Activated T-cell treated with anti-CD3 and anti-CD28 coated beads, Interleukin-2, amount 50 U/mL, for 24 hours (primary cell): Measurements from ENCODE around the gene TEF.
A peak's percentile ranks its signal among the peaks of the same experiment; 100 is the strongest.
"Not testable (repeated sequence)": the region's sequence is repeated elsewhere in the genome, so short reads cannot be mapped to it uniquely, and the experiment has no call there.

Source experiments
- DNase-seq: peaks from one replicate; pipeline ENCODE4 v3.0.0-alpha.2; 2020
- H3K27ac Mint-ChIP-seq: 2 replicates; pipeline ENCODE4 v1.8.0; 2020; ENCODE audit warnings: mild to moderate bottlenecking, mixed read lengths
- H3K27me3 Mint-ChIP-seq: 2 replicates; pipeline ENCODE4 v1.8.0; 2020; ENCODE audit warnings: mixed read lengths
- H3K36me3 Mint-ChIP-seq: 2 replicates; pipeline ENCODE4 v1.8.0; 2020; ENCODE audit warnings: low read depth, mixed read lengths
- H3K4me1 Mint-ChIP-seq: 2 replicates; pipeline ENCODE4 v1.8.0; 2020; ENCODE audit warnings: low read depth, mixed read lengths
- H3K4me3 Mint-ChIP-seq: 2 replicates; pipeline ENCODE4 v1.8.0; 2020; ENCODE audit warnings: mild to moderate bottlenecking, moderate library complexity, mixed read lengths
- H3K9me3 Mint-ChIP-seq: 2 replicates; pipeline ENCODE4 v1.8.0; 2020; ENCODE audit warnings: mixed read lengths

TEF gene

DNA sequence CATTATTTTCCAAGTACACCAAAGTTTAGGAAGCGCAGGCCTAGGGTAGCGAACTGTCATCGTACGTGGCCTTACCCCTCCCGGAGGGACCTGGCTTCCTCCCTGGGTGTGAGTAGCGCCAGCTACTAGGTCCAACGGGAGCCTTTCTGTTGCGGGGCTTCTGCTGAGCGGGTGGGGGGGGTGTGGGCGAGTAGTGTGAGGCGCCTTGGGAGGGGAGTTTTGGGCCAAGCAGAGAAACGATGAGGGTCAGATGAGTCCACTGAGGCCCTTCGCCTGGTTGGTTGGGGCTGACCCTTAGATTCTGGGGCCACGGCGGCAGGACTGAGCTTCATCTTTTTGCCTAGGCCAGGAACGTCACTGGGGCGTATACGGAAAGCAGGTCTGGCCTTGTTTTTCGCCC, 868 bp downstream of the TEF start:
- Mint-ChIP-seq H3K4me1 (peaks cover 20% of the 10 kb centered on the region), H3K9me3 (no peaks in the 10 kb centered on the region), H3K36me3 (no peaks in the 10 kb centered on the region), H3K4me3 (peak overlapping the region; percentile 83), H3K27me3 (no peaks in the 10 kb centered on the region), H3K27ac (peak overlapping the region; percentile 91)
- DNase-seq: no peak

DNA sequence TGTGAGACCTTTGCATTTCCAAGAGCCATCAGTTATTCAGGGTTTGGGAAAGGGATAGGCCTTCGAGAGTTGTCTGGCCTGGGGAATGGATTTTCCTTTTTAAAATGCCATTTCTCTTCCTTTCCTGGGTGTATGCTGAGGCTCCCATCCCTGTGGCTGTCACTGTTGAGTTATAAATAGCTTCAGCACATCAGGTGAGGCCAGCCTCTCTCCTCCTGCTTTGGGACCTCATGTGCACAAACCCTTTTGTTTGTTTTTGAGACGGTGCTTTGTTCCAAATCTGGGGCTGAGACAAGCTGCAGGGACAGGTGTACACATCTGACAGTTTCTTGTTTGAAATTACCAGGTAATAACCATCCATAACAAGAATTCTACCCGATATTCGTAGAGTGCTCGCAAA, 1.3 kb downstream of the TEF start:
- Mint-ChIP-seq H3K27ac (no peak overlapping the region), H3K9me3 (no peaks in the 10 kb centered on the region), H3K4me1 (peaks cover 20% of the 10 kb centered on the region), H3K36me3 (no peaks in the 10 kb centered on the region), H3K27me3 (no peaks in the 10 kb centered on the region), H3K4me3 (peak overlapping the region; percentile 83)
- DNase-seq: no peak

DNA sequence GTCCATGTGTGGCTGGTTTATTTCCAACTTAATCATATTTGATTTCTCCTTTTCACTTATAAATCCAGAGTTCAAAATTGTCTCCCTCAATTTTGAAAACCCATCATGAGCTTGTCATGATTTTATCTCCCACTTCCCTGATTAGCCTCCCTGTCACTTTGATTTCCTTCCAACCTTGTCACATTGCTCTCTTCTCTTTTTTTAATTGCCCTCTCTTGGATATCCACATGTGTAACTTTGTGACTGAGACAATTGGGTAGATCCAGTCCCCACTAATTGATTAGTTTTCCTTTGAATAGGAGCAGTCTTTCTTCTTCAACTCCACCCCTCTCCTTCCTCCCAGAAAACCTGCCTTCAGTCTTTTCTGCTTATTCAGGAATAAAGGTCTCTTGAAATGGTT, 2.4 kb downstream of the TEF start:
- no peaks in the 10 kb centered on the region for H3K9me3 Mint-ChIP-seq
- DNase-seq: no peak
- H3K27me3 Mint-ChIP-seq: no peaks in the 10 kb centered on the region
- H3K27ac Mint-ChIP-seq: no peak overlapping the region
- no peak overlapping the region for H3K4me3 Mint-ChIP-seq
- H3K36me3 Mint-ChIP-seq: peaks cover 6% of the 10 kb centered on the region
- peaks cover 20% of the 10 kb centered on the region for H3K4me1 Mint-ChIP-seq

DNA sequence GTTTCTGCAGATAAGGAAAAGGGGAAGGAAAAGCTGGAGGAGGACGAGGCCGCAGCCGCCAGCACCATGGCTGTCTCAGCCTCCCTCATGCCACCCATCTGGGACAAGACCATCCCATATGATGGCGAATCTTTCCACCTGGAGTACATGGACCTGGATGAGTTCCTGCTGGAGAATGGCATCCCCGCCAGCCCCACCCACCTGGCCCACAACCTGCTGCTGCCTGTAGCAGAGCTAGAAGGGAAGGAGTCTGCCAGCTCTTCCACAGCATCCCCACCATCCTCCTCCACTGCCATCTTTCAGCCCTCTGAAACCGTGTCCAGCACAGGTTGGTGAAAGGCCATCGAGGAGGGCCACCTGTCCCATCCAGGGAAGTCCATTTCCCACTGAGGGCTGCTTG, 5.6 kb downstream of the TEF start:
- Mint-ChIP-seq H3K4me3 (no peak overlapping the region), H3K9me3 (no peaks in the 10 kb centered on the region), H3K27ac (no peak overlapping the region), H3K4me1 (peaks cover 11% of the 10 kb centered on the region), H3K27me3 (no peaks in the 10 kb centered on the region), H3K36me3 (peaks cover 17% of the 10 kb centered on the region)
- no peak for DNase-seq

DNA sequence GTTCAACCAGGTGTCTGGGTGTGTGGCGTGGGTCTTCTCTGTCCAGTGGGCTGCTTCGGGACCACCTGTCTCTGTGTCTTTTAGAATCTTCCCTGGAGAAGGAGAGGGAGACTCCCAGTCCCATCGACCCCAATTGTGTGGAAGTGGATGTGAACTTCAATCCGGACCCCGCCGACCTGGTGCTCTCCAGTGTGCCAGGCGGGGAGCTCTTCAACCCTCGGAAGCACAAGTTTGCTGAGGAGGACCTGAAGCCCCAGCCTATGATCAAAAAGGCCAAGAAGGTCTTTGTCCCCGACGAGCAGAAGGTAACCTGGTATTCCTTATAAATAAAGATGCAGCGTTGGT, 12.2 kb downstream of the TEF start:
- peaks cover 48% of the 10 kb centered on the region for H3K36me3 Mint-ChIP-seq
- no peaks in the 10 kb centered on the region for H3K4me1 Mint-ChIP-seq
- DNase-seq: no peak
- H3K27me3 Mint-ChIP-seq: no peaks in the 10 kb centered on the region
- no peak overlapping the region for H3K27ac Mint-ChIP-seq
- H3K9me3 Mint-ChIP-seq: no peaks in the 10 kb centered on the region
- H3K4me3 Mint-ChIP-seq: no peak overlapping the region

DNA sequence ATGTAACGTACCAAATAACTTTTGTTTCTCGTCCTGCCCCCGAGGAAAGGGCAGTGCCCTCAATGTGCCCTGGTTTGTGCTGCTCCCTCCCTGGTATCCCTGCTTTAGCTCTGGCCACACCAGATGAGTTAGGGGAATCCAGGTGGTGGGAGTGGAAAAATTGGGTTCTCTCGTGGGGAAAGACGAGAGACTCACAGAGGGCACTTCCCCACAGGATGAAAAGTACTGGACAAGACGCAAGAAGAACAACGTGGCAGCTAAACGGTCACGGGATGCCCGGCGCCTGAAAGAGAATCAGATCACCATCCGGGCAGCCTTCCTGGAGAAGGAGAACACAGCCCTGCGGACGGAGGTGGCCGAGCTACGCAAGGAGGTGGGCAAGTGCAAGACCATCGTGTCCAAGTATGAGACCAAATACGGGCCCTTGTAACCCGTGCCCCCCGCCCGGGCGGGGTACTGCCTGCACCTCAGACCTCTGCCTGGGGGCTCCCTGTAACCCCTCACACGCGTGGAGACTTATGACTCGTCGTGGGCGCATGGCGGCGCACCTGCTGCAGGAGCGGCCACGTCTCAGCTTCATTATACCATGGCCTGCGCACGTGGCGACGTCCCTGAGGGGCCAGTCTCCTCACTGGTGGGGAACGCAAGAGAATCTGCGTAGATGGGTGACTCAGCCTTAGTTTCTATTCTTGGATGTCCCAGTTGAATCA, 13.9 kb downstream of the TEF start:
- H3K4me3 Mint-ChIP-seq: no peak overlapping the region
- H3K36me3 Mint-ChIP-seq: peaks cover 43% of the 10 kb centered on the region
- no peak overlapping the region for H3K27ac Mint-ChIP-seq
- DNase-seq: no peak
- no peaks in the 10 kb centered on the region for H3K27me3 Mint-ChIP-seq
- no peaks in the 10 kb centered on the region for H3K4me1 Mint-ChIP-seq
- no peaks in the 10 kb centered on the region for H3K9me3 Mint-ChIP-seq

DNA sequence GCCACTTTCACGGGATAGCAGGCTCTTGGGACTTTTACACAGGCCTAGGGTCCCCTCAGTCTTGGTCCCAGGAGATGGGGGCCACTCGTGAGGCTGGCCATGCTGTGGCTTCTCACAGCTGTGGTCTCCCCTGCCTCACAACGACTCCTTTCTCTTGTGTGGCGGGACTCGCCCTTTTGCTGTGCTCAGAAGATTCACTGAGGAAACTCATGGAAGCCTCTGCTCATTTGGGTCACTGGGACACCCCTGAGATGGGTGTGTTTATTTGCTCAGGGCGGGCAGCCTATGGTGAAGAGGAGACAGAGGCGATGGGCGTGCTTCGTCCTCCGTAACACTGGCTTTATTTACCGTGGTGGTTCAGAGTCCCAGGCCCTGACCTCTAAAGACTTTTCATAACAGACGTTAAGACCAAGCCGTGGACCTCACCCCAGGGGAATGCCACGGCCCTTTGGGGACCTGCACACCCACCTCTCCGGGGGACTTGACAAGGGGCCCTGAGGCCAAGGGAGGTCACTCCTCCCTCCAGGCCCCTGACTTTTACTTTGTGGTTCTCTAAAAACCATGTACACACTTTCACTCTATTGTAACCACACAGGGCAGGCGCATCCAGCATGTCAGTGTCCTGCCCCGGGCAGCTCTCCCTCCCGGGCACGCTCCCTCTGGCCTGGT, 15.5 kb downstream of the TEF start:
- H3K4me1 Mint-ChIP-seq: no peaks in the 10 kb centered on the region
- H3K36me3 Mint-ChIP-seq: peaks cover 37% of the 10 kb centered on the region
- no peak overlapping the region for H3K4me3 Mint-ChIP-seq
- no peaks in the 10 kb centered on the region for H3K27me3 Mint-ChIP-seq
- H3K27ac Mint-ChIP-seq: no peak overlapping the region
- no peaks in the 10 kb centered on the region for H3K9me3 Mint-ChIP-seq
- DNase-seq: no peak

DNA sequence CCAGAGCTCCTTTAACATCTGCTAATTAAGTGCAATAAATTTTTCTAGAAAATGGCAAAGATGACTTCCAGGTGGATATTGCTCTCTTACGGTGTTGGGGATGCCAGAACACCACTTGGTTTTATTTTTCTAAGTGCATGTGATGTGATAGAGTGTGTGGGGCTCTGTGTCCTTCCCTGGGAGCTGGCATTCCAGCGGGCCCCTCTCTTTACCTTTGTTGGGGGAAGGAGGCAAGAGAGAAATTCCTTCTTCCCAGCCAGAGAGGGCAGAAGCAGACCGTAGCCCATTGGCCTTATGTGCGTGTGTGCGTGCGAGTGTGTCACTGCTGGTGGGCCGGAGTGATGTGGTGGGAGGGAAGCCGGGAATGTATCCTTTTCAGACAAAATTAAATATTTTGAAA, 17.2 kb downstream of the TEF start:
- Mint-ChIP-seq H3K27me3 (no peaks in the 10 kb centered on the region), H3K4me1 (peaks cover 4% of the 10 kb centered on the region), H3K4me3 (no peak overlapping the region), H3K36me3 (peaks cover 35% of the 10 kb centered on the region), H3K9me3 (no peaks in the 10 kb centered on the region), H3K27ac (no peak overlapping the region)
- DNase-seq: no peak

DNA sequence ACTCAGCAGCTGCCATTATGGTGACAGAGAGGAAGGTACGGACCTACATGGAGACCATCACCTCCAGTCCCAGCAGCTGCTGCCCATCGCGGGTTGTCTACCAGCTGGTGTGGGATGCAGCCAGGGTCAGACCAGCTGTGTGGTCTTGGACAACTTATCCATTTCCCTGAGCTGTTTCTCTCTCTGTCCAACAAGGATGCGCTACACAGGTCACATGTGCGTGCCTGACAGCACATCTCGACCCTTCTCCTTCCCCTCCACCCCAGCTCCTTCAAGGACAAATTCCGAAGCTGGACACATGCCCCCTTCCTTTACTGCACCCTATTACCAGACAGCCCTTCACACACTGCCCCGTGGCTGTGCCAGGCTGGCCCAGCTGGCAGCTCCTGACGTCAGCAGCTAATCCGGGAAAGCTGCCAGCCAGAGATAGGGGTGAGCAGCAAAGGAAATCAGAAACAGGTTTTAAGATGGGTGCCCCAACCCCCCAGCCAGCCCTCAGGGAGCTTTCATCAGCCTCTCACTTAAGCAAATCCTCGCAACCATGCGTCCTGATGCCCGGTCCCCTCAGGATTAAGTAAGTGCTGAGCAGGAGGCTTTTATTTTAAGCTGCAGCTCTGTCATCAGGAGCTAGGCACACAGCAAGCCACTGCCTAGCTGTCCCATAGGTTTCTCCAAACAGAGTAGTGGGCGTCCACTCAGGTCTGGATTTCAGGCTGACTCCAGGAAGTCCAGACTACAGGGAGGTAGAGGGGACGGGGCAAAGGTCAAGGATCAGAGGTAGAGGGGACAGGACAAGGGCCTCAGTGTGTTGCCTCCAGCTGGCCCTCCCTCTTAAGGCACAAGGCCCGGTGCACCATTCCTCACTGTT, 20.3 kb downstream of the TEF start:
- Mint-ChIP-seq H3K9me3 (no peaks in the 10 kb centered on the region), H3K4me1 (peaks cover 24% of the 10 kb centered on the region), H3K36me3 (peaks cover 8% of the 10 kb centered on the region), H3K27me3 (no peaks in the 10 kb centered on the region), H3K4me3 (no peak overlapping the region), H3K27ac (no peak overlapping the region)
- no peak for DNase-seq

DNA sequence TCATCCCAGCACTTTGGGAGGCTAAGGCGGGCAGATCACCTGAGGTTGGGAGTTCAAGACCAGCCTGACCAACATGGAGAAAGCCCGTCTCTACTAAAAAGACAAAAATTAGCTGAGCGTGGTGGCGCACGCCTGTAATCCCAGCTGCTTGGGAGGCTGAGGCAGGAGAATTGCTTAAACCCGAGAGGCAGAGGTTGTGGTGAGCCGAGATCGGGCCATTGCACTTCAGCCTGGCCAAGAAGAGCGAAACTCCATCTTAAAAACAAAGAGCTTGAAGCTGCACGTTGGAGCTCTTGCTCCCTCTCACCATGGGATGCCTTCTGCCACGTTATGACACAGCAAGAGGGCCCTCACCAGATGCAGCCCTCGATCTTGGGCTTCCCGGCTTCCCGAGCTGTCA, 21.1 kb downstream of the TEF start:
- H3K27me3 Mint-ChIP-seq, H3K27ac Mint-ChIP-seq, H3K9me3 Mint-ChIP-seq, H3K36me3 Mint-ChIP-seq, H3K4me3 Mint-ChIP-seq, DNase-seq: not testable (repeated sequence)
- H3K4me1 Mint-ChIP-seq: peaks cover 24% of the 10 kb centered on the region

DNA sequence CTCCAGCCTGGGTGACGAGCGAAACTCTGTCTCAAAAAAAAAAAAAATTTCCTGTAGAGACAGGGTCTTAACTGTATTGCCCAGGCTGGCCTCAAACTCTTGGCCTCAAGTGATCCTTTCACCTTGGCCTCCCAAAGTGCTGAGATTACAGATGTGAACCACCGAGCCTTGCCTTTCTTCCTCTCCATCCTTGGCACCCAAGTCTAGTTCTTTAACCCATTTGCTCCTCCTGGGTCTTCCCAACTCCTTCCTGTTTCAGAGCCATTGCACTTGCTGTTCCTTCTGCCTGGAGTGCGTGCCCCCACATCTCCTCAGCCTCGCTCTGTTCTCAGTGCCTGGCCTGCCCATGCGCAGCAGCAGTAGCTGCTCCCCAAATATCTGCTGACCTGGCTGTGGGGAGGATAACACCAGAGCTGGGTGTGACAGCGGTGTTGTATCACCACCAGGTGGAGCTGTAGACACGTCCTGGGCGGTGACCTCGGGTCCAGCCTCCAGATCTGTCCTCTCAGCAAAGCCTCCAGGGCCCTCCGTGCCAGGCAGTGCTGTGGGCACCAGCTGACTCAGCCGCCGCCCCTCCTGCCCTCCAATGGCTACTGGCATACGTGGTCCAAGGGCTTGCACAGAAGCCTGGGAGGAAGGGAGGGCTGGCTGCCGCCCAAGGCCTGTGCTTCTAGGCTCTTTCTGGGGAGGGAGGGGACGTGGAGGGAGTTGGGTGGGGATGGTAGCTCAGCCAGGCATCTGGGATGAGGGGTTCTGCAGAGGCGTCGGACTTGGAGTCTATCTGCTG, 22.0 kb downstream of the TEF start:
- no peak overlapping the region for H3K27ac Mint-ChIP-seq
- peak; percentile 86 for DNase-seq
- H3K4me1 Mint-ChIP-seq: peaks cover 24% of the 10 kb centered on the region
- H3K9me3 Mint-ChIP-seq: no peaks in the 10 kb centered on the region
- no peaks in the 10 kb centered on the region for H3K36me3 Mint-ChIP-seq
- no peak overlapping the region for H3K4me3 Mint-ChIP-seq
- H3K27me3 Mint-ChIP-seq: no peaks in the 10 kb centered on the region

DNA sequence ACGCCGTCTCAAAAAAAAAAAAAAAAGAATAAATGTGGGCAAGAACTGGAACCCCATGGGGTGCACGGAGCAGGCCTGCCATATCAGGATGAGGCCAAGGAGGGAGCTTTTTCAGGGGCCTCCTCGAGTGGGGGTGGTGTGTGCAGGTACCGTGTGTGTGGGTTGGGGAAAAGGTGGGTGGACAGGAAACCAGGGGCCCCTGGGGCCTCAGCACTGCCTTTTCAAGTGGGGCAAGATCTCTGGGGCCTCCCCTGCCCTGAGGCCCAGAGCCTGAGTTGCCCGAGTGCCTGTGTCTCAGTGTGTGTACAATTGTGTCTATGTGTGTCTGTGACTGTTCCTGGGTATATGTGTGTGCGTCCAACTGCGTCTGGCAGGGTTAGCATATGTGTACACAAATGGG, 23.8 kb downstream of the TEF start:
- no peaks in the 10 kb centered on the region for H3K9me3 Mint-ChIP-seq
- H3K27me3 Mint-ChIP-seq: no peaks in the 10 kb centered on the region
- H3K4me1 Mint-ChIP-seq: peaks cover 24% of the 10 kb centered on the region
- no peaks in the 10 kb centered on the region for H3K36me3 Mint-ChIP-seq
- H3K27ac Mint-ChIP-seq: peak overlapping the region; percentile 89
- peak overlapping the region; percentile 56 for H3K4me3 Mint-ChIP-seq
- peak; percentile 55 for DNase-seq

DNA sequence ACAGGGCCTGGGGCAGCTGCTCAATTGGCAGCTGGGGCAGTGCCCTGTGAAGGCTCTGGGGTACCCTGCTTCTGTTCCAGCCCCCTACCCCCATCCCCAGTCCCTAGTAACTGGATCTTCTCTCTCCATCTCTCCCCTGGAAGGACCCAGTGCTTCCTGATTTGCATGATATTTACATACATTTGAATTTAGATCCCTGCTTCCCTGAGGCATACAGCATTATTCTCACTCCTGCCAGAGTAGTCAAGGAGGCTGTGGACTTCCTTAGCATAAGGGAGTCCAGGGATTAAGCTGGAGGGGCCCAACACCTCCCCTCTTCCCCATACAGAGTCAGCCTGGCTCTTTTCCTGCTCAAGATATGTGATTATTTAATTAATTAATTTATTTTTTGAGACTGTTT, 24.7 kb downstream of the TEF start:
- Mint-ChIP-seq H3K9me3 (no peaks in the 10 kb centered on the region), H3K36me3 (no peaks in the 10 kb centered on the region), H3K27me3 (no peaks in the 10 kb centered on the region), H3K27ac (peak overlapping the region; percentile 83), H3K4me1 (peaks cover 29% of the 10 kb centered on the region), H3K4me3 (no peak overlapping the region)
- DNase-seq: no peak

DNA sequence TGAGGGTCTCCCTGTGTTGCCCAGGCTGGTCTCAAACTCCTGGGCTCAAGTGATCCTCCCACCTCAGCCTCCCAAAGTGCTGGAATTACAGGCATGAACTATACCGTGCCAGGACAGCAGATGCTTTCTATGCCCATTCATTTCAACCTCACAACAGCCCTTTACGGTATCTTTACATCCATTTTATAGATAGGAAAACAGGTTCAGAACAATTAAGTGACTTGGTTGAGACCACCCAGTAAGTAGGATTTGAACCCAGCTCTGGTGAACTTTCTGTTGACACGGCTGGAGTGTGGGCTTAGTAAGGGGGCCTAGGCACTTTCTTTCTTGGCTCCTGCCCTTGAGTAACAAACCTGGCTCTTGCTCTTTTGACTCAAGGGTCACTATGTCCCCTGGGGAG, 25.7 kb downstream of the TEF start:
- H3K27me3 Mint-ChIP-seq: no peaks in the 10 kb centered on the region
- peaks cover 36% of the 10 kb centered on the region for H3K4me1 Mint-ChIP-seq
- no peak for DNase-seq
- H3K27ac Mint-ChIP-seq: no peak overlapping the region
- no peaks in the 10 kb centered on the region for H3K9me3 Mint-ChIP-seq
- no peak overlapping the region for H3K4me3 Mint-ChIP-seq
- peaks cover under 1% of the 10 kb centered on the region for H3K36me3 Mint-ChIP-seq
